Stimulated activated CD8-positive, alpha-beta memory T cell treated with anti-CD3 and anti-CD28 coated beads, Interleukin-7, amount 100 ng/mL, for 24 hours (primary cell): ENCODE results near the gene TNFAIP8L1.
"Not testable (repeated sequence)": the region's sequence is repeated elsewhere in the genome, so short reads cannot be mapped to it uniquely, and the experiment has no call there.

Source experiments
- DNase-seq: peaks from one replicate; pipeline ENCODE4 v3.0.0-alpha.2; 2020; ENCODE audit warnings: low read depth

TNFAIP8L1 gene

DNA sequence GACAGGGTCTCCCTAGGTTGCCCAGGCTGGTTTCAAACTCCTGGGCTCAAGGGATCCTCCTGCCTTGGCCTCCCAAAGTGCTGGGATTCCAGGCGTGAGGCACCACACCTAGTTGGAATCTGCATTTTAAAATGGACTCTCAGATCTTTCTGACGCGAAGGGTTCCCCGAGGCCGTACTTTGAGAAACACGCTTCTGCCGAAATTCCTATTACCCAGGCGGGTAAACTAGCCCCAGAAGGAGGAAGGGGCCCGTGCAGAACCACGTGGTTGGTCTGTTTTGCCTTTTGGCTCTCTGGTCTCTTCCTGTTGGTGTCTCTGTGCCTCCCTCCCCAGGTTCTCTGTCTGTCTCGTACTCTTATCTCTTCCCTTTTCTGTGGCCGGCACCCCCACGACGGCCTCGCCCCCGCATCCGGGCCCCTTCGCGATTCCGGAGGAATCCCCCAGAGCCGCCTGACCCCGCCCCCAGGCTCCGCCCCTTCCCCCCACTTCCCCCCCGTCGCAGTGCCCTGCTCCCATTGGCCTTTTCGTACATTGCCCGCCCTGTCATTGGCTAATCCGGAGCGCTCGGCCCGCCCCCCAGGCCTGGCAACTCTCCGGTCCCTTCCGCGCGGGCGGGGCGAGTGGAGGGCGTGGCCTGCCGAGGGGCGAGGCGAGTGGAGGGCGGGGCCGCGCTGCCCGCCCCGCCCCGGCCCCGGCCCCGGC, at the start of gene TNFAIP8L1:
Gene TNFAIP8L1, plus strand, starts transcription at position 689 of the 703 bp plus-strand sequence. CDS start 12,354 bp downstream, outside the sequence.
- DNase-seq, result peak; percentile 99

DNA sequence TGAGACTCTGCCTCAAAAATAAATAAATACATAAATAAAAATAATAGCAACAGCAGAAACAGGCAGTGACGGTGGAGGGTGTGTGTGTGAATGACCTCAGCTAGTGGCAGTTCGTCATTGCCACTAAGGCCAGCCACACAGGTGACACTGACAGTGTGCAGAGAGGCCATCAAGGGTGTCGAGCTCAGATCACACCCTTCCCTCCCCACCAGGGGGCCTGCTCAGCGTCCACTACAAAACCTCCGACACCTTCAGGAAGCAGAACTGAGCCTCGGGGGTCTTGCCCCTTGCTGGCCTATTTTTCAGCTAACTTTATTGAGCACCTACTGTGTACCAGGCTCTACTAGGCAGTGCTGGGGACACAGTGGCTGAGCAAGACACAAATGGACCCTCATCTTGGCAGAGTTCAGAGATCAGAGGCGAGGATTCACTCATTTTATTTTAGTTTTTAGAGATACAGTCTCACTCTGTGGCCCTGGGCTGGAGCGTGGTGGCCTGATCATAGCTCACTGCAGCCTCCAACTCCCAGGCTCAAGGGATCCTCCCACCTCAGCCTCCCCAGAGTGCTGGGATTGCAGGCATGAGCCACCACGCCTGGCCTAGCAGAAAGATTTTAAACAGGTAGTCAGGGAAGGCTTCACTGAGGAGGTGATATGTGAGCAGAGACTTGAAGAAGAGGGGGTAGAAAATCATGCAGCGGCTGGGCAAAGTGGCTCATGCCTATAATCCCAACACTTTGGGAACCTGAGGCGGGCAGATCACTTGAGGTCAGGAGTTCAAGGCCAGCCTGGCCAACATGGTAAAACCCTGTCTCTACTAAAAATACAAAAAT, 49.5 kb upstream of the TNFAIP8L1 start:
- no peak for DNase-seq

DNA sequence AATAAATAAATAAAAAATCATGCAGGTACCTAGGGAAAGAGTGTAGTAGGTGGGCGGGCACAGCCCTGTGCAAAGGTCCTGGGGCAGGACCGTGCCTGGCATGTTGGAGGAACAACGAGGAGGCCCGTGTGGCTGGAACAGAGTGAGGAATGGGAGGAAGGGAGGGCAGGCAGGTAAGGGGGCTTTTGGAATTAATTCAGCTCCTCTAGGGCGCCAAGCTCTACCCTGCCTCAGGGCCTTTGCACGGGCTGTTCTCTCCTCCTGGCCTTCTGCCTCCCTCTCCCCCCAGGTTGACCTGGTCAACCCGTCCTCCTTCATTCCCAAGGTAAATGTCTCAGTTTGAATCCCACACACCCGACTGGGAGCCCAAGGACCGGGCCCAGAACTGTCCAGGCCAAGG, 48.8 kb upstream of the TNFAIP8L1 start:
- no peak for DNase-seq

DNA sequence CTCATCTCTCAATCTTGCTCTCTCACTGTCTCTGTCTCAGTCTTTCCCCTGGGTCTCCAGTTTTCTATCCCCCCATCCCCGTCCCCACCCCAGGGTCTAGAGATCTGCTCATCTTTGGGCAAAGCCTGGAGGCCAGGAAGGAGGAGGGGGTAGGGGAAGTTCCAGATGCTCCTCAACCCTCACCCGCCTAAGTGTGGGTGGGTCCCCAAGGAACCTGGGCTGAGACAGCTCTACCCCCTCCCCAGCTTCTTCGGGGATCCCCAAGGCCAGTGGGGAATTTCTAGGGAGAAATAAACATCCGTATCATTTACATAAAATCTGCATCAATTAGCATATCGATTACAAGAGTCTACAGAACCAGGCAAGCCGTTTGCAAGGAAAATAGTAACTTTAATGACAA, 48.0 kb upstream of the TNFAIP8L1 start:
- DNase-seq, result no peak

DNA sequence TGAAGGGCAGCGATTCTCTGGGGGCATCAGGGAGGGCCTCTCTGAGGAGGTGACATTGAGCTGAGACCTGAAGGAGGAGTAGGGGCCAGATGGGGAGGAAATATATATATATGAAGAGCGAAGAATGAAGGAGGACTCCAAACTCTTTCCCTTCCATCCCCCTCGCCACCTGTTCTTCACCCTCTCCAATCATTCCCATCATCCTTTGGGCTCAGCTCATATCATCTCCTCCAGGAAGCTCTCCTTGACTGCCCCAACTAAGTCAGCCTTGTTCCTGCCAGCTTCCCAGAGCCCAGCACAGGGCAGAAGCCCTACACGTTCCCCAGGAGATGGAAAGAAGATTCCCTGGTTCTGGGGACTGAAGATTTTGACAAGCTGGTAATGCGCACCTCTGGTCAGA, 46.9 kb upstream of the TNFAIP8L1 start:
- DNase-seq, result no peak

DNA sequence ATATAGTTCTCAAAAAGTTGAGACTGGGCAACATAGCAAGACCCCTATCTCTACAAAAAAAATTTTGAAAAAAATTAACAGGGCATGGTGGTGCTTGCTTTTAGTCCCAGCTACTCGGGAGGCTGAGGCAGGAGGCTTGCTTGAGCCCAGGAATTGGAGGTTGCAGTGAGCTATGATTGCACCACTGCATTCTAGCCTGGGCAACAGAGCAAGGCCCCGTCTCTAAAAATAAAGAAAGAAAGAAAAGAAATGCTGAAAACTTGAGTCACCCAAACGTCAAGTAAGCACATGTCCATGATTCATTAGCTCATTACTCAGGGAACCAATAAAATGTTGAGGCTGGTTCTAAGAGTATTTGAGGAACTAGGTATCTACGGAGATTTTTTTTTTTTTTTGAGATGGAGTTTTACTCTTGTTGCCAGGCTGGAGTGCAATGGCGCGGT, 45.9 kb upstream of the TNFAIP8L1 start:
- DNase-seq, result no peak

DNA sequence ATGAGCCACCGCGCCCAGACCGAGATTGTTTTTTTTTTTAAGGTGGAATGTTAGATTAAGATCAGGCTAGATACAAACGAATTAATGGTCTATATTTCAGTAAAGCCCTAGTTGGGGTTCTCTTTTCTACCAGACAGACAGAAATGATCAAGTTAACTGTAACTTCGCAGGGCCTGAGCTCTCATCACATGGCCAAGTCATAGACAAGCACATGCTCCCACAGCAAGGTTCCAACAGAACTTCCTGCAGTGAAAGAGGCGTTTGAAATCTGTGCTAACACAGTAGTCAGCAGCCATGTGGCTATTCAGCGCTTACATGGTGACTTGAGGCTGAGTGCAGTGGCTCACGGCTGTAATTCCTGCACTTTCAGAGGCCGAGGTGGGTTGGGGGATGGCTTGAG, 45.1 kb upstream of the TNFAIP8L1 start:
- DNase-seq, result no peak

DNA sequence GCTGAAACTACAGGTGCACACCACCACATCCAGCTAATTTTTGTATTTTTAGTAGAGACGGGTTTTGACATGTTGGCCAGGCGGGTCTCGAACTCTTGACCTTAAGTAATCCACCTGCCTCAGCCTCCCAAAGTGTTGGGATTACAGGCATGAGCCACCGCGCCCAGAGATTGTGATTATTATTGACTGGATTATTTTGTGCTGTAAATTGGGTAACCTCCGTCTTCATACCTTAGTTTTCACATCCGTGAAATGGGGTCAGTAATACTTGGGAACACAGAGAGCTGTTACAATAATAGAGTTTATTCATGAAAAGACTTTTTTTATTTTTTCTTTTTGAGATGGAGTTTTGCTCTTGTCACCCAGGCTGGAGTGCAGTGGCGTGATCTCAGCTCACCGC, 44.2 kb upstream of the TNFAIP8L1 start:
- not testable (repeated sequence) for DNase-seq

DNA sequence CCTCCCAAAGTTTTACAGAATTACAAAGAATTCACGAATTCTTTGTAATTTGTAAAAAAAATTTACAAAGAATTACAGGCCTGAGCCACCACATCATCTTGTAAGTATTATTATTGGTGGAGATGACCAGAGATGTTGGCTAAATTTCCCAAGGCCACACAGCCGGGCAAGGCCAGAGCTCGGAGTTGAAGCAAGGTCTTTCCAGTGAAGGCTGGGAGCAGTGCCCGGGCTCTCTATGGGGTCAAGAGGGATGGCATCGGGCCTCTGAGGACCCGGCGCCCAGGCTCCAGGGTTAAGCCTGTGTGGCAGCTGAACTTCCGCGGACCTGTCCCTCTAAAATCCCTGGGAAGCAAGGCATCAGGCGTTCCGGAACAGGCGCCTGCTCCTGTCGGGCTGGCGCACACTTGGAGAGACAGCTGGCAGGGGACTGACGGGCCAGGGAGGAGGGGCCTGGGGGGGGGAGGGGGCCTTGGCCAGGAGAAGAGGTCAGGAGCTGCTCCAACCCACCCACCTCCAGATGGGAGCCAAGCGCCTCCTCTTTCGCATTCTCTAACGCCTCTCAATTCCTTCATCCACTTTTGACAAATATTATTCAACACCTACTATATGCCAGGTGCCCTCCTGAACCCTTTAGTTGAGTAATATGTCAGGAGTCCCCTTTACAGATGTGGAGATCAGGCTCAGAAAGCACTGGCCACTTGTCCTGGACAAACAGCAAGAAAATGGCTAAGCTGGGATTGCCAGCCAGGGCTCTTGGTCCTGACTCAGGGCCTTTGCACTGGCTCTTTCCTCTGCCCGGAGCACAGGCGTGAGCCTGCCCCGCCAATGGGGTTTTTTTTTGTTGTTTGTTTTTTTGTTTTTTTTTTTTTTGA, 43.0 kb upstream of the TNFAIP8L1 start:
- DNase-seq, result no peak

DNA sequence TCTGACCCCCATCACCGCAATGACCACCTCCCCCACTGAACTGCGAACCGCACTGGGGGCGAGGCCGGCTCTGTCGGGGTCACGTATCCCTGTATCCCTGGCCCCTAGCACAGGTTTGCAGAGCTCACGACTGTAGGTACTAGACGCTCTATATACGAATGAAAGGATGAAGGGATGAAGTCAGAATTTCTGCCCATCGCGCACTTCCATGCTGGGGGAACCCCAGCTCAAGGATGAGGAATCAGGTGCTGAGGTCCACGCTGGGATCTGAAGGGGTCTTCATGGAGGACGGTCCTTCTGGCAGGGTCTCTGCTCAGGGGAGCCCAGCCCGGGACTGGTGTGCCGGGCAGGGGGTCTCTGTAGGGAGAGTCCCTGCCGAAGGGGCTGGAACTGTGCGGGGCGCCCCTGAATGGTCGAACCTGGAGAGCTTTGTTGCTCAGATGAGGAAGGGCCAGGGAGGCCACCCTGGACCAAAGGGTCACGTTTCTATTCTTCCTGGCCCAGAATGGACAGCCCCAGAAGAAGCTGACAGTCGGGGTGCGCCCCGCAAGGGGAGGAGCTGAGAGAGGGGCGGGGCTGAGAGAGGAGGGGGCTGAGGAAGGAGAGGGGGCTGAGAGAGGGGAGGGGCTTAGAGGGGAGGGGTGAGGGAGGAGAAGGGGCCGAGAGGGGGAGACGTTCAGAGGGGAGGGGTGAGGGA, 41.9 kb upstream of the TNFAIP8L1 start:
- no peak for DNase-seq

DNA sequence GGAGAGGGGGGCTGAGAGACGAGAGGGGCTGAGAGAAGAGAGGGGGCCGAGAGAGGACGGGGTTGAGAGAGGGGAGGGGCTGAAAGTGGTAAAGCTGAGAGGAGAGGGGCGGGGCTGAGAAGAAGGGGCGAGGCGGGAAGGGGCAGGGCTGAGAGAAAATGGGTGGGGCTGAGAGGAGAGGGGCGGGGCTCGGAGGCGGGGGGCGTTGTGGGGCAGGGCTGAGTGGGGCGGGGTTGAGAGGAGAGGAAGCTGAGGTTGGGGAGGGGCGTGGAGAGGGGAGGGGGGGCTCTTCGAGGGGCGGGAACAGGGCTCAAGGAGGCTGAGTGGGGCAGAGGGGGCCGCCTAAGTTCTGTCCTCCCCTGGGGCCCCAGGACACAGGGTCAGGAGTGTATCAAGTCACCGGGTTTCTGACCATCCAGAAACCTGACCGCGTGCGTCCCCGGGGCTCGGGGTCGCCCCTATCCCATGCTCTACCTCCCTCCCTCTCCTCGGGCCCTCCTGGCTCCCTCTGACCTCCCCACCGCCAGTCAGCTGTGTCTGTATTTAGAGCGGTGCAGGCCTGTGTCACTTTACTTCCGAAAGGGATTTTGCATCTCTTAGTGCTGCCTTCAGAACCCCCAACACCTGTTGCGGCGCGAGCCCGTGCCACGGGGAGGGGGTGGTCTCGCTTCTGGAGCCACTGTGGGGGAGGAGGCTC, 41.2 kb upstream of the TNFAIP8L1 start:
- no peak for DNase-seq

DNA sequence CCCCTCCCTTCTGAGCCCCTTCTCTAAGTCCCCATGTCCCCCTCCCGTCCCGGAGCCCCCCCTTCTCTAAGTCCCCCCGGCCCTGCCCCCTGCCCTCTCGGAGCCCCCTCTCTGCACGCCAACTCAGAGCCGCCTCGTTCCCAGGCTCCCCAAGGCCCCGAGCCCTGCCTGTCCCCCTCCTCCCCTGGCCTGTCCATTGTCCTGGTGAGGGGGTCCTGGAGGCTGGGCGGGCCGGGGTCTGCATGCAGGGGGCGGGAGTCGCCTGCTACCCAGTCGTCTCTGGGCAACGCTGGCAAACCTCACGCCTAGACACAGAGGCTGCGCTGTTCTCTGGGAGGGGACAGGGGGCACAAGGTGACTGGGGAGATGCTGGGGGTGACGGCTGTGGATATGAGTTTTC, 40.6 kb upstream of the TNFAIP8L1 start:
- DNase-seq, result no peak

DNA sequence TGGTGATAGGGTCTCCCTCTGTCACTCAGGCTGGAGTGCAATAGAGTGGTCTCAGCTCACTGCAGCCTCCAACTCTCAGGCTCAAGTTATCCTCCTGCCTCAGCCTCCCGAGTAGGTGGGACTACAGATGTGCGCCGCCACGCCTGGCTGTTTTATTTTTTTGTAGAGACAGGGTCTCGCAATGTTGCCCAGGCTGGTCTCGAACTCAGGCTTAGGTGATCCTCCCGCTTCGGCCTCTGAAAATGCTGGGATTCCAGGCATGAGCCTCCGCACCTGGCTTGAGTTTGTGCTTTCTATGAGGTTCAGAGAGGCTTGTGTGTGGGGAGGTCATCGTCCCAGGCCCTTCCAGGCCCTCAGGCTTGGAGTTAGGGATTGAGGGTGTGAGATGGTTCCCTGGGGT, 39.2 kb upstream of the TNFAIP8L1 start:
- DNase-seq, result no peak

DNA sequence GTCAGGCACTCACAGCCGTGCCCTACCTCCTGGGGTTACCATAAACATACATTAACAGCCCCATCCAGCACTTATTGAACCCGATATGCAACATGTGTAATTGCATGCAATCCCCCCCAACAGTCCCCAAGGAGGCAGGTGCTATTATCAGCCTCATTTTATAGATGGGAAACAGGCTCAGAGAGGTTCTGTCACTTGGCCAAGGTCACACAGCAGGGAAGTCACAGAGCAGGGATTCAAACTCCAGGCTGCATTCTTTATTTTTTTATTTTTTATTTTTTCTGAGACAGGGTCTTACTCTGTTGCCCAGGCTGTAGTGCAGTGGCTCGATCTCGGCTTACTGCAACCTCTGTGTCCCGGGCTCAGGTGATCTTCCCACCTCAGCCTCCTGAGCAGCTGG, 38.4 kb upstream of the TNFAIP8L1 start:
- DNase-seq, result no peak

DNA sequence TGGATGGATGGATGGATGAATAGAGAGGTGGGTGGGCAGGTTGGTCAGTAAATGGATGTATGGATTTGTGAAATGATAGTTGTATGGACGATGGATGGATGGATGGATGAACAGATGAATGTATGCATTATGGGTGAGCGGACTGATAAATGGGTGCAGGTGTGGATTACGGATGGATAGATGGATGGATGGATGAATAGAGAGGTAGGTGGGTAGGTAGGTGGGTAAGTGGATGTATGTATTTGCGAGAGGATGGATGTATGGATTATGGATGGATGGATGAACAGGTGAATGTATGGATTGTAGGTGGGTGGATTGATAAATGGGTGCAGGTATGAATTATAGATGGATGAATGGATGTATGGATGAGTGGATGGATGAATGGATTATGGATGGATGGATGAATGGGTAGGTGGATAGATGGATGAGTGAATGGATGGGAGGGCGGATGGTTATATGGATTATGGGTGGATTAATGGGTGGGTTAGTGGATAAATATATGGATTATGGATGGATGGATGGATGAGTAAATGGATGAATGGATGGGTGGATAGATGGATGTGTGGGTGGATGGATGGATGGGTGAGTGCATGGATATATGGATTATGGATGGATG, 37.0 kb upstream of the TNFAIP8L1 start:
- DNase-seq, result no peak

DNA sequence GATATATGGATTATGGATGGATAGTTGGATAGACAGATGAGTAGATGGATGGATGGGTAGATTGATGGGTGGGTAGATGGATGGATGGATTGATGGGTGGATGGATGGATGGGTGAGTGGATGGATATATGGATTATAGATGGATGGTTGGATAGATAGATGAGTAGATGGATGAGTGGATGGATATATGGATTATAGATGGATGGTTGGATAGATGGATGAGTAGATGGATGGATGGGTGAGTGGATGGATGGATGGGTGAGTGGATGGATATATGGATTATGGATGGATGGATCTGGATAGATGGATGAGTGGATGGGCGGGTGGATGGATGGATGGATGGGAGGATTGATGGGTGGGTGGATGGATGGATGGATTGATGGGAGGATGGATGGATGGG, 36.4 kb upstream of the TNFAIP8L1 start:
- DNase-seq, result no peak

DNA sequence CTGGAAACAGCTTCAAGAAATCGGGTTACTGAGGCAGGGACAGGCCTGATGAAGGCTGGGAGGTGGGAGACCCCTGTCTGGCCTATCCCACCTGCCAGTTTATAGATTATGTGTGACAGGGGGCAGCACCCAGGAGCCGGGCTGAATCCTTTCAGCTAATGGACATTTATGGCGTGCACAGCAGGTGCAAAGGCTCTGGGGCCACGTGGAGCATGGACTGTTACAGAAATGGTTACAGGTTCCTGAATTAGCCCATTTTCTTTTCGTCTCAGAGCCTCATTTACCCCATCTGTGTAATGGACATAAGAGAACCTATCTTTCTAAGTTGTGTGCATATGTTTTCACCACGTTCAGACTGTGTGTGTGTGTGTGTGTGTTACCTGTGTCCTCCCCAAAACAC, 34.4 kb upstream of the TNFAIP8L1 start:
- DNase-seq, result no peak

DNA sequence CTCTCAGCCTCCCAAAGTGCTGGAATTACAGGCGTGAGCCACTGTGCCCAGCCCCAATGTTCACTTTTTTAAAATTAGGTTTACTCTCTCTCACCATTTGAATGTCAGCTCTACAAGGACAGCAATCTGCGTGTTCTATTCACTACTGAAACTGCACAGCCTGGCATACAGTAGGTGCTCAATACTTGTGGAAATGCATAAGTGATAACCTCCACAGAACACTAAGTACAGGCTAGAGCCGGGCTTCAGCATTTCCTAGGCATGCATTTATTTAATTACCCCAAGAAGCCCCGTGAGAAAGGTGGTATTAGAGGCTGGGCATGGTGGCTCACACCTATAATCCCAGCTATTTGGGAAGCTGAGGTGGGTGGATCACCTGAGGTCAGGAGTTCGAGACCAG, 33.1 kb upstream of the TNFAIP8L1 start:
- no peak for DNase-seq

DNA sequence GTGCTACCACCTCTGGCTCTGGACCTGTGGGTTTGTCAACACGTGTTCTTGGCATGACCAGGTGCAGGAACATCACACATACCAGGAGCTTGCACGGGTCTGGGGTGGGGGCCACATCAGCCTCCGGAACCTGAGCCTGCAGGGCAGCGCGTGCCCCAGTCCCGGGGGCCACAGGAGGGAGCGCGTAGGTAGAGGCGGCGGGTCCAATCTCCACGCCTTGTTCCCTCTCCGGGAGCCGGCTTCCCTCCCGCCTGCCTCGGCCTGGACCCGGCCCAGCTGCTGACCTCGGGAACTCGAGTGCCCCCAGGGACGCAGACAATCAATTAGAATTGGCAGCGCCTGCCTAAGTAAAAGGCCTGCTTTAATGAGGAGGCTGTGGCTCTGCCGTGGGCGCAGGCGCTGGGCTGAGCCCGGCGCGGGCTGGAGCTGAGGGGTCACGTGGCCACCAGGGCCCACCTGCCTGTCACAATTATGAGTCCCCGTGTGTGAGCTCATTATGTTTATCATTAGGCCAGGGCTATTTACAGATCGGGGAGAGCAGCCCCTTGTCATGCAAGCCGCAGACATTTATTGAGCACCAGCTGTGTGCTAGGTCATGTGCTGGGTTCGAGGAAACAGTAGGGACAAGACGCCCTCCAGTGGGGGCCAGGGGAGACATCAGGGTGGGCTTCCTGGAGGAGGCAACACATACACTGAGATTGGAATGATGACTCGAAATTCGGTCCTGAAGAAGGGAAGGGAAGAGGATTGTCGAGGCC, 32.2 kb upstream of the TNFAIP8L1 start:
- DNase-seq, result no peak

DNA sequence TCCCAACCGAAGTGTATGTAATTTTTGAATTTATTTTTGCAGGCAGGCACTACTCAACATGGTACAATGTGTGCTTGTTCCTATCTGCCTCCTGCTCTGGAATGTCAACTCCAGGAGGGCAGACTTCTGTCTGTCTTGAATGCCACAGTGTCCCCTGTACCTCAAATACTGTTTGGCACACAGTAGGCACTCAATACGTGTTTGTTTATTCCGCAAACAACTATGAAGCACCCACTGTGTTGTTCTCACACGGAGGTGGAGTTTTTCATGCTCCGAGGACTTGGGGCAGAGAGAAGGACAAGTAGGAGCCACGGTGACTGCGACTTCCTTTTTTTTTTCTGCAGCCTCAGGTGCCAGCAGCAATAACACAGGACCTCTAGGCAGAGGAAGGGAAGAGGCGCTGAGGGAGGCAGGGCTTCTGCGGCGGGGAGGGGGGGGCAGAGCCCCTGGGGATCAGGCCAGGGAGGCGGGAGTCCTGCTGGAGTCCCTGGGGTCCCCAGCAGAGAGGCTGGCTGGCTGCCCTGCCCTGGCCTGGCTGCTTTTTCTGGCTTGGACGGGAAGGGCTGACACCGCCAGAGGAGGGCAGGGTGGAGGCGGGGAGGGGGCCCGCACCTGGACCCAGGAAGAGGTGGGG, 29.3 kb upstream of the TNFAIP8L1 start:
- DNase-seq, result no peak
